Hepatocyte (in vitro differentiated cells): ENCODE measurements around the gene MAPK6. TPM values are rescaled to one million over a fixed set of nuclear protein-coding genes. Genes with fewer than 3 reads are reported as not detected.
"Not testable (repeated sequence)": the region's sequence is repeated elsewhere in the genome, so short reads cannot be mapped to it uniquely, and the experiment has no call there.

Experiments used
- DNase-seq: peaks from one replicate; pipeline ENCODE4 v3.0.0-alpha.2; 2016; ENCODE audit warnings: low spot score
- H2AFZ ChIP-seq: fragments of 200-600 bp; sonication (generic); 2 replicates; pipeline ENCODE4 v1.6.0; 2016; ENCODE audit warnings: antibody characterized with exemption, mild to moderate bottlenecking
- H3K27ac ChIP-seq: fragments of 200-600 bp; sonication (generic); 2 replicates; pipeline ENCODE4 v1.5.1; 2016; ENCODE audit warnings: mild to moderate bottlenecking
- H3K27me3 ChIP-seq: fragments of 200-600 bp; sonication (generic); 2 replicates; pipeline ENCODE4 v1.6.1; 2016
- H3K36me3 ChIP-seq: fragments of 200-600 bp; sonication (generic); replicated peaks from 2 replicates; pipeline ENCODE4 v1.5.1; 2016; ENCODE audit warnings: low read depth; ENCODE audit not compliant: insufficient read depth
- H3K4me1 ChIP-seq: fragments of 200-600 bp; sonication (generic); 2 replicates; pipeline ENCODE4 v1.5.1; 2016; ENCODE audit warnings: mild to moderate bottlenecking, moderate library complexity; ENCODE audit not compliant: insufficient read depth
- H3K4me2 ChIP-seq: fragments of 200-600 bp; sonication (generic); 2 replicates; pipeline ENCODE4 v1.6.0; 2016
- H3K4me3 ChIP-seq: fragments of 200-600 bp; sonication (generic); 2 replicates; pipeline ENCODE4 v1.5.1; 2016; ENCODE audit warnings: mild to moderate bottlenecking
- H3K79me2 ChIP-seq: fragments of 200-600 bp; sonication (generic); 2 replicates; pipeline ENCODE4 v1.6.0; 2017; ENCODE audit warnings: mild to moderate bottlenecking
- H3K9me2 ChIP-seq: fragments of 200-600 bp; sonication (generic); replicated peaks from 2 replicates; pipeline ENCODE4 v1.6.0; 2017; ENCODE audit warnings: mild to moderate bottlenecking; ENCODE audit not compliant: insufficient read depth
- H3K9me3 ChIP-seq: fragments of 200-600 bp; sonication (generic); 2 replicates; pipeline ENCODE4 v1.5.1; 2016; ENCODE audit warnings: low read depth, mild to moderate bottlenecking
- H4K20me1 ChIP-seq: fragments of 200-600 bp; sonication (generic); 2 replicates; pipeline ENCODE4 v1.6.0; 2016; ENCODE audit warnings: mild to moderate bottlenecking; ENCODE audit not compliant: insufficient read depth, poor library complexity, severe bottlenecking
- CTCF ChIP-seq: fragments of 200-600 bp; sonication (generic); IDR thresholded peaks from 2 replicates; pipeline ENCODE4 v1.5.1; 2016; ENCODE audit warnings: antibody characterized with exemption, mild to moderate bottlenecking; ENCODE audit not compliant: poor library complexity
- EZH2 ChIP-seq: fragments of 200-600 bp; sonication (generic); IDR thresholded peaks from 2 replicates; pipeline ENCODE4 v1.6.1; 2016; ENCODE audit warnings: antibody characterized with exemption, mild to moderate bottlenecking, borderline replicate concordance
- EZH2phosphoT487 ChIP-seq: fragments of 200-600 bp; sonication (generic); IDR thresholded peaks from one replicate; pipeline ENCODE4 v1.6.1; 2018; ENCODE audit warnings: antibody characterized with exemption, mild to moderate bottlenecking, low read depth, moderate library complexity; ENCODE audit not compliant: unreplicated experiment, severe bottlenecking
- WGBS: methylation state at CpG from one replicate; pipeline ENCODE4 v1.1.6; 2016; ENCODE audit warnings: low lambda C conversion rate; ENCODE audit errors: missing lambda C conversion rate; 5-methylcytosine and 5-hydroxymethylcytosine counted together
- polyA plus RNA-seq: library from polyadenylated mRNA; unstranded; fragments of >200 nt; fragmentation: Nextera tagmentation; extraction: Ambion mirVana; gene quantifications from 2 replicates; pipeline ENCODE4 v1.2.1, GENCODE V29; 2016
- total RNA-seq: library from RNA; depleted of rRNA; stranded (reverse); fragments of >200 nt; gene quantifications from 2 replicates; pipeline ENCODE4 v1.2.3, GENCODE V29; 2014

The MAPK6 gene
- total and polyA plus RNA-seq, 2 experiments from 2014 or later, result 37.8 to 123 TPM

- Histone ChIP-seq H3K9me3 (no peaks in the 10 kb centered on the region), H3K4me2 (no peak overlapping the region), H3K27ac (no peak overlapping the region), H3K4me3 (no peak overlapping the region), H3K9me2 (no peaks in the 10 kb centered on the region), H2AFZ (no peak overlapping the region), H3K27me3 (no peaks in the 10 kb centered on the region), H3K4me1 (no peaks in the 10 kb centered on the region), H3K79me2 (peaks cover 73% of the 10 kb centered on the region), H4K20me1 (peaks cover 11% of the 10 kb centered on the region), H3K36me3 (no peaks in the 10 kb centered on the region)
- WGBS, result 97% methylated on average over 1 of the region's 1 CpG
- DNase-seq, result no peak
- TF ChIP-seq EZH2 (no peak), EZH2phosphoT487 (no peak), CTCF (no peak)
Measured at GRCh38 chr15:52050416-52050815, 31.4 kb downstream of the MAPK6 start.

DNA sequence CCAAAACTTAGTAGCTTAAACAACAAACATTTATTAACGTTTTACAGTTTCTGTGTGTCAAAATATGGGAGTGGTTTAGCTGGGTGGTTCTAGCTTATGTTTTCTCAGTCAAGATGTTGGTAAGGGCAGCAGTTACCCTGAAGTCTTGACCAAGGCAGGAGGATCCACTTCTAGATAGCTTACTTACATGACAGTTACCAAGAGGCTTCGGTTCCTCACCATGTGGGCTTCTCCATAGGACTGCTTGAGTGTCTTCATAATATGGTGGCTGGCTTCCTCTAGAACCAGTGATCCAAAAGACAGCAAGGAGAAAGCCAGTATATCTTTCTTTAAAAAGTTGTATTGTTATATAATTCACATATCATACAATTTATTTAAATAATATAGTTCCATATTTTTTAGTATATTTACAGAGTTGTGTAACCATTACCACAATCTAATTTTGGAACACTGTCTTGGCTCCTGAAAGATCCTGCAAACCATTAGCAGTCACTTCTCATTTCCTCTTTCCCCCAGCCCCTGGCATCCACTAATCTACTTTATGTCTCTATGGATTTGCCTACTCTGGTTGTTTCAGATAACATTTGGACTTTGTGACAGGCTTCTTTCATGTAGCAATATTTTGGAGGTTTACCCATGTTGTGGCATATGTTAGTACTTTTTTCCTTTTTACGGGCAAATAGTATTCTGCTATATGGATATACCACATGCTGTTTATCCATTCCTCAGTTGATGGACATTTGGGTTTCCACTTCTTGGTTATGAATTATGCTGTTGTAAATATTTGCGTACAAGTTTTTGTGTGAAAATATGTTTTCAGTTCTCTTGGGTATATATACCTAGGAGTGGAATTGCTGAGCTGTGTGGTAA, 33.3 kb downstream of the MAPK6 start:
- H4K20me1 ChIP-seq, result no peaks in the 10 kb centered on the region
- H2AFZ ChIP-seq, result no peak overlapping the region
- H3K4me1 ChIP-seq, result no peaks in the 10 kb centered on the region
- no peak for TF ChIP-seq EZH2
- no peak for TF ChIP-seq EZH2phosphoT487
- no peak for TF ChIP-seq CTCF
- no peaks in the 10 kb centered on the region for H3K9me2 ChIP-seq
- H3K4me3 ChIP-seq, result no peak overlapping the region
- no peaks in the 10 kb centered on the region for H3K9me3 ChIP-seq
- DNase-seq, result no peak
- H3K27ac ChIP-seq, result no peak overlapping the region
- H3K4me2 ChIP-seq, result no peak overlapping the region
- WGBS, result over 99% methylated on average over 4 of the region's 4 CpGs
- H3K79me2 ChIP-seq, result peaks cover 63% of the 10 kb centered on the region
- H3K36me3 ChIP-seq, result no peaks in the 10 kb centered on the region
- H3K27me3 ChIP-seq, result no peaks in the 10 kb centered on the region

- Histone ChIP-seq H3K27ac (no peak overlapping the region), H3K4me2 (no peak overlapping the region), H3K9me3 (no peaks in the 10 kb centered on the region), H3K36me3 (no peaks in the 10 kb centered on the region), H3K4me1 (no peaks in the 10 kb centered on the region), H3K79me2 (peaks cover 48% of the 10 kb centered on the region), H2AFZ (no peak overlapping the region), H4K20me1 (no peaks in the 10 kb centered on the region), H3K9me2 (no peaks in the 10 kb centered on the region), H3K4me3 (no peak overlapping the region), H3K27me3 (no peaks in the 10 kb centered on the region)
- WGBS, result 93% methylated on average over 4 of the region's 4 CpGs
- TF ChIP-seq EZH2phosphoT487, result no peak
- TF ChIP-seq EZH2, result no peak
- TF ChIP-seq CTCF, result no peak
- DNase-seq, result no peak
Measured at GRCh38 chr15:52054381-52054780, 35.4 kb downstream of the MAPK6 start.

DNA sequence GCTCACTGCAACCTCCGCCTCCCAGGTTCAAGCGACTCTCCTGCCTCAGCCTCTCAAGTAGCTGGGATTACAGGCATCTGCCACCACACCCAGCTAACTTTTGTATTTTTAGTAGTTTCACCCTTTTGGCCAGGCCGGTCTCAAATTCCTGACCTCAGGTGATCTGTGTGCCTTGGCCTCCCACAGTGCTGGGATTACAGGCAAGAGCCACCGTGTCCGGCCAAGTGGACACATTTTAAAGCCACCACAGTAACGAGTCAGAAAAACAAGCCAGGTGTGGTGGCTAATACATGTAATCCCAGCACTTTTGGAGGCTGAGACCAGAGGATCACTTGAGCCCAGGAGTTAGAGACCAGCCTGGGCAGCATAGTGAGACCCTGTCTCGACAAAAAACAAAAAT, 35.8 kb downstream of the MAPK6 start:
- not testable (repeated sequence) for H3K36me3 ChIP-seq, H3K9me2 ChIP-seq, H3K27me3 ChIP-seq, H3K4me3 ChIP-seq, H3K4me1 ChIP-seq, H3K9me3 ChIP-seq, H3K4me2 ChIP-seq, DNase-seq, H2AFZ ChIP-seq, H3K27ac ChIP-seq, H4K20me1 ChIP-seq
- H3K79me2 ChIP-seq, result peaks cover 43% of the 10 kb centered on the region
- 96% methylated on average over 7 of the region's 7 CpGs for WGBS
